Panc1 (cell line): ENCODE results near the gene HPGDS. TPM values are rescaled to one million over a fixed set of nuclear protein-coding genes. Genes with fewer than 3 reads are reported as not detected.

Source experiments
- ATAC-seq: fragments of 200-7000 bp; cut with Tn5 transposase; 2 replicates; pipeline ENCODE4 v1.9.1; 2020; ENCODE audit warnings: mild to moderate bottlenecking, moderate library complexity
- BruUV-seq: library from RNA; stranded (reverse); fragments of 400-500 nt; replicated peaks from 2 replicates; lab custom pipeline; 2021; lab: Mats Ljungman, UMichigan
- CTCF ChIA-PET: fragments of 300-600 bp; sonication (Branson Sonifier 250); formaldehyde crosslinking; loops from one replicate; lab custom pipeline; 2022; ENCODE audit warnings: antibody characterized with exemption; lab: Charles Lee
- POLR2A ChIA-PET: fragments of 300-600 bp; sonication (Branson Sonifier 250); formaldehyde crosslinking; loops from one replicate; lab custom pipeline; 2022; ENCODE audit warnings: antibody characterized with exemption; lab: Charles Lee
- DNase-seq: peaks from one replicate; pipeline ENCODE4 v3.0.0-alpha.2; 2010; ENCODE audit warnings: low read depth, low spot score
- H3K27ac ChIP-seq: 2 replicates; pipeline ENCODE4 v1.5.1; 2011; ENCODE audit warnings: mild to moderate bottlenecking, low read length, inconsistent platforms
- H3K27me3 ChIP-seq: fragments of 200-500 bp; sonication (Bioruptor generic); 2 replicates; pipeline ENCODE4 v1.6.0; 2014; ENCODE audit warnings: low read length, inconsistent platforms; ENCODE audit not compliant: control insufficient read depth, insufficient read depth
- H3K36me3 ChIP-seq: fragments of 200-500 bp; sonication (Bioruptor generic); 2 replicates; pipeline ENCODE4 v1.5.1; 2014; ENCODE audit warnings: inconsistent platforms, mild to moderate bottlenecking, low read length, moderate library complexity; ENCODE audit not compliant: control insufficient read depth, insufficient read depth
- H3K4me1 ChIP-seq: 2 replicates; pipeline ENCODE4 v1.5.1; 2011; ENCODE audit warnings: inconsistent platforms, mild to moderate bottlenecking, low read length, moderate library complexity; ENCODE audit not compliant: control insufficient read depth, insufficient read depth
- H3K4me3 ChIP-seq, 2 experiments: 2 replicates each; pipeline ENCODE4 v1.5.1; 2011 to 2012; ENCODE audit warnings: low read depth in 2 of 2, low read length in 2 of 2, mild to moderate bottlenecking in 2 of 2, inconsistent platforms in 1 of 2, moderate library complexity in 1 of 2
- H3K9me3 ChIP-seq: fragments of 200-500 bp; sonication (Bioruptor generic); 2 replicates; pipeline ENCODE4 v1.5.1; 2014; ENCODE audit warnings: low read depth, mild to moderate bottlenecking, inconsistent platforms, low read length, moderate library complexity; ENCODE audit not compliant: control insufficient read depth, insufficient read depth
- CTCF ChIP-seq: fragments of 450-650 bp; IDR thresholded peaks from 2 replicates; pipeline ENCODE4 v1.5.1; 2017; ENCODE audit warnings: mild to moderate bottlenecking
- POLR2AphosphoS5 ChIP-seq: IDR thresholded peaks from 2 replicates; pipeline ENCODE4 v1.6.1; 2012; ENCODE audit warnings: mild to moderate bottlenecking, low read depth, low read length, moderate library complexity
- REST ChIP-seq, 2 experiments: IDR thresholded peaks; 2 replicates each; pipeline ENCODE4 v1.6.1; 2011 to 2012; ENCODE audit warnings: low read depth in 2 of 2, control low read depth in 1 of 2, low read length in 1 of 2, mild to moderate bottlenecking in 1 of 2, moderate library complexity in 1 of 2; ENCODE audit not compliant: insufficient read depth in 1 of 2
- SIN3A ChIP-seq: IDR thresholded peaks from 2 replicates; pipeline ENCODE4 v1.6.1; 2012; ENCODE audit warnings: low read depth, mild to moderate bottlenecking, low read length, moderate library complexity, borderline replicate concordance; ENCODE audit not compliant: insufficient read depth
- TCF7L2 ChIP-seq: IDR thresholded peaks from 2 replicates; pipeline ENCODE4 v1.6.1; 2011; ENCODE audit warnings: mild to moderate bottlenecking, low read depth, low read length, inconsistent platforms
- in situ Hi-C: cut with HindIII; loops from 2 replicates; pipeline ENCODE4 v1.10.0; 2016; ENCODE audit warnings: low sequenced_read_pairs, low pct_unique_long_range_greater_than_20kb
- intact Hi-C: fragments of 100-400 bp; cut with micrococcal nuclease; formaldehyde crosslinking; loops from one replicate; pipeline ENCODE4 v1.10.0; 2022; ENCODE audit not compliant: unreplicated experiment
- total RNA-seq: library from RNA; stranded (reverse); gene quantifications from one replicate; pipeline ENCODE4 v1.2.1, GENCODE V29; 2021; ENCODE audit not compliant: unreplicated experiment

The HPGDS gene
- total RNA-seq, 1 experiment from 2014 or later = not detected

GRCh38 chr4:94277534-94277933, 65.1 kb downstream of the HPGDS start:
- H3K27me3 ChIP-seq = no peaks in the 10 kb centered on the region
- ChIA-PET CTCF (no interaction called here), POLR2A (no interaction called here)
- no peak overlapping the region for H3K27ac ChIP-seq
- H3K4me3 ChIP-seq = no peak overlapping the region
- DNase-seq (no peak), ATAC-seq (no peak)
- TF ChIP-seq POLR2AphosphoS5 (no peak), CTCF (no peak), REST (IDR thresholded peaks at IDR 0.05; ENCODE audit: insufficient read depth in 1 of 2, low read depth in 2 of 2, low read length in 1 of 2) (no peak), TCF7L2 (no peak), SIN3A (no peak)
- peaks cover 27% of the 10 kb centered on the region; the same call in 1 of the 2 replicates for H3K36me3 ChIP-seq
- no TSS peak for BruUV-seq
- no peaks in the 10 kb centered on the region for H3K9me3 ChIP-seq
- in situ Hi-C loops = no loop called here
- intact Hi-C loops = no loop called here
- no peaks in the 10 kb centered on the region for H3K4me1 ChIP-seq

- H3K36me3 ChIP-seq = peaks cover 27% of the 10 kb centered on the region; the same call in 1 of the 2 replicates
- no peak overlapping the region for H3K27ac ChIP-seq
- TF ChIP-seq CTCF = no peak
- POLR2A ChIA-PET = no interaction called here
- intact Hi-C loops (no loop called here), in situ Hi-C loops (no loop called here)
- DNase-seq = no peak
- ATAC-seq = no peak
- no peaks in the 10 kb centered on the region for H3K9me3 ChIP-seq
- CTCF ChIA-PET = no interaction called here
- H3K27me3 ChIP-seq = no peaks in the 10 kb centered on the region
- BruUV-seq = no TSS peak
- H3K4me3 ChIP-seq = no peak overlapping the region
- H3K4me1 ChIP-seq = no peaks in the 10 kb centered on the region
Observed at GRCh38 chr4:94276204-94276603, 66.4 kb downstream of the HPGDS start.

GRCh38 chr4:94274912-94275311, 67.7 kb downstream of the HPGDS start:
- Histone ChIP-seq H3K4me1 (no peaks in the 10 kb centered on the region), H3K36me3 (peaks cover 18% of the 10 kb centered on the region; the same call in 1 of the 2 replicates), H3K4me3 (no peak overlapping the region), H3K27ac (no peak overlapping the region), H3K27me3 (no peaks in the 10 kb centered on the region), H3K9me3 (no peaks in the 10 kb centered on the region)
- ChIA-PET POLR2A (no interaction called here), CTCF (no interaction called here)
- intact Hi-C loops (no loop called here), in situ Hi-C loops (no loop called here)
- no TSS peak for BruUV-seq
- ATAC-seq = no peak
- TF ChIP-seq POLR2AphosphoS5 (no peak), CTCF (no peak), TCF7L2 (no peak), SIN3A (no peak), REST (IDR thresholded peaks at IDR 0.05; ENCODE audit: insufficient read depth in 1 of 2, low read depth in 2 of 2, low read length in 1 of 2) (no peak)
- DNase-seq = no peak
